ENCODE measurements around the gene GINS2. TPM values are rescaled to one million over a fixed set of nuclear protein-coding genes. Genes with fewer than 3 reads are reported as not detected.

The GINS2 gene
- total and polyA plus RNA-seq, 11 donors = 0.15 to 4.2 (median 0.53) TPM; not detected in 1

- DNase-seq (no peak), ATAC-seq (peak in 1 of 4 donors; percentile 7)
- H3K9me3 ChIP-seq = no peaks in the 10 kb centered on the region
- peaks cover 0 to 2% (median 0%) of the 10 kb centered on the region in 12 donors for H3K4me1 ChIP-seq
- intact Hi-C loops (cut with DNase I) = loop anchor here in 1 of 10 donors (10.0 kb wide), 1 partner anchor 620 kb away; no protein-coding TSS in a partner anchor
- WGBS, 4 donors = 78 to 86% (median 83%) methylated on average over 17 to 20 of the region's 20 CpGs
- H3K36me3 ChIP-seq = no peaks in the 10 kb centered on the region
- TF ChIP-seq, protein P1, sequence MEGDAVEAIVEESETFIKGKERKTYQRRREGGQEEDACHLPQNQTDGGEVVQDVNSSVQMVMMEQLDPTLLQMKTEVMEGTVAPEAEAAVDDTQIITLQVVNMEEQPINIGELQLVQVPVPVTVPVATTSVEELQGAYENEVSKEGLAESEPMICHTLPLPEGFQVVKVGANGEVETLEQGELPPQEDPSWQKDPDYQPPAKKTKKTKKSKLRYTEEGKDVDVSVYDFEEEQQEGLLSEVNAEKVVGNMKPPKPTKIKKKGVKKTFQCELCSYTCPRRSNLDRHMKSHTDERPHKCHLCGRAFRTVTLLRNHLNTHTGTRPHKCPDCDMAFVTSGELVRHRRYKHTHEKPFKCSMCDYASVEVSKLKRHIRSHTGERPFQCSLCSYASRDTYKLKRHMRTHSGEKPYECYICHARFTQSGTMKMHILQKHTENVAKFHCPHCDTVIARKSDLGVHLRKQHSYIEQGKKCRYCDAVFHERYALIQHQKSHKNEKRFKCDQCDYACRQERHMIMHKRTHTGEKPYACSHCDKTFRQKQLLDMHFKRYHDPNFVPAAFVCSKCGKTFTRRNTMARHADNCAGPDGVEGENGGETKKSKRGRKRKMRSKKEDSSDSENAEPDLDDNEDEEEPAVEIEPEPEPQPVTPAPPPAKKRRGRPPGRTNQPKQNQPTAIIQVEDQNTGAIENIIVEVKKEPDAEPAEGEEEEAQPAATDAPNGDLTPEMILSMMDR (IDR thresholded peaks at IDR 0.05) = no peak
- TF ChIP-seq POLR2A (IDR thresholded peaks at IDR 0.05) = no peak
- no peak overlapping the region for H3K27ac ChIP-seq
- H3K4me3 ChIP-seq = no peak overlapping the region
- no peaks in the 10 kb centered on the region for H3K27me3 ChIP-seq
Observed at GRCh38 chr16:85724126-85724879, 35.5 kb upstream of the GINS2 start.

DNA sequence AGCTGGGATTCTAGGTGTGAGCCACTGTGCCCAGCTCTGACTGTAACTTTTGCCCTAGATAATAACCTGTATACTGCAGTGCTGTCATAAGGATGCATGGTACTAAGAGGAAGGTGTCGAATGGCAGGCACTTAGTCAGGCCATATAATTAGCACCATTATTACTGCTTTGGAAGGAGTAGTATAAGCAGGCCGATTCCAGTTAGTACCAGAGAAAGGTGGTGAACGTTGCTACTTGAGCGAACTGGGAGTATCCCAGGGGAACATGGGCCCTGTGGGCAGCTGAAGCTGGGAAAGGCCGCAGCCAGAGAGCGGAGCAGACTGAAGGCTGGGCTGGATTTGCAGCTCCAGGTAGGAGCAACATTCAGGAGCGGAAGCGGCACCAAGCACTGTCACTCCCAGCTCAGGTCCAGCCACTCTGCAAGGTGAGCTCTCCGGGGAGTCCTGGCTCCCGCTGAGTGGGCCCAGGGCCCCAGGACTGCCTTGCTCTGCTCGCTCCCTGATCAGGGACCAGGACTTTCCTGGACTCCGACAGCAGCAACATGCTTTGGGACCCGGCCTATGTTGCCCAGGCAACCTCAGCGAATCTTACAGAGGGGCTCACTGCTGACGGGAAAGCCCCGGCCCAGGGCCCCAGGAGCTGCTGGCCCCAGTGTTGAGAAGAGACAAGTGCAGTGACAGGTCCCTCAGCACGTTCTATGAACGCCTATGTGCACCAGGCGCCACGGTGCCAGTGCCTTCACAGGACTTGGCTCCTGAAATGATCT, 33.6 kb upstream of the GINS2 start:
- 88 to 92% (median 89%) methylated on average over 7 to 20 of the region's 20 CpGs for WGBS, 4 donors
- H3K4me3 ChIP-seq = no peak overlapping the region
- TF ChIP-seq, protein P1 (IDR thresholded peaks at IDR 0.05) = no peak
- no peak for TF ChIP-seq POLR2A (IDR thresholded peaks at IDR 0.05)
- peaks cover 0 to 13% (median 4%) of the 10 kb centered on the region in 12 donors for H3K4me1 ChIP-seq
- H3K27me3 ChIP-seq = no peaks in the 10 kb centered on the region
- ATAC-seq (peak in 1 of 4 donors; percentile 46), DNase-seq (no peak)
- H3K36me3 ChIP-seq = no peaks in the 10 kb centered on the region
- H3K27ac ChIP-seq = no peak overlapping the region
- H3K9me3 ChIP-seq = no peaks in the 10 kb centered on the region
- intact Hi-C loops (cut with DNase I) = loop anchor here in 1 of 10 donors (10.0 kb wide), 1 partner anchor 618 kb away; no protein-coding TSS in a partner anchor

GRCh38 chr16:85720302-85720637, 31.5 kb upstream of the GINS2 start:
- H3K4me3 ChIP-seq = no peak overlapping the region
- H3K4me1 ChIP-seq = peaks cover 0 to 30% (median 7%) of the 10 kb centered on the region in 12 donors
- TF ChIP-seq POLR2A (IDR thresholded peaks at IDR 0.05) = no peak
- TF ChIP-seq, protein P1 (IDR thresholded peaks at IDR 0.05) = no peak
- H3K9me3 ChIP-seq = no peaks in the 10 kb centered on the region
- 81 to 92% (median 89%) methylated on average over 4 of the region's 4 CpGs for WGBS, 4 donors
- H3K27me3 ChIP-seq = no peaks in the 10 kb centered on the region
- H3K27ac ChIP-seq = no peak overlapping the region
- ATAC-seq (peak in 2 of 4 donors; percentile 64), DNase-seq (no peak)
- H3K36me3 ChIP-seq = no peaks in the 10 kb centered on the region
- intact Hi-C loops (cut with DNase I) = loop anchor here in 1 of 10 donors (10.0 kb wide), 1 partner anchor 615 kb away; no protein-coding TSS in a partner anchor
